ENCODE data around the gene PTPRD. TPM values are rescaled to one million over a fixed set of nuclear protein-coding genes. Genes with fewer than 3 reads are reported as not detected.

Gene PTPRD
- total and polyA plus RNA-seq, 2 of the 4 experiments (the other 2 are of a cell fraction), result 0.07 to 0.18 TPM

DNA sequence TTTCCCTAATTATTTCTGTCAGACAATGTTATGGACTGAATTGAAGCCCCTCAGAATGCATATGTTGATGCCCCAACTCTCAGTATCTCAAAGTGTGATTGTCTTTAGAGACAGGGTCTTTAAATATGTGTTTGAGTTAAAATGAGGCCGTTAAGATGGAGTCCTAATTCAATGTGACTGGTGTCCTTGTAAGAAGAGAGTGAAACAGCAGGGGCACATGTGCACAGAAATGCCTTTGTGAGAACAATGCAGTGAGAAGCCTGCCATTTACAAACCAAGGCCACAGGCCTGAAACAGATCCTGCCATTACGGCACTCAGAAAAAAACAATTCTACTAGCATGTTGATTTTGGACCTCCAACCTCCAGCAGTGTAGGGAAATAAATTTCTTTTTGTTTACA, 2330.3 kb downstream of the PTPRD start:
- Histone ChIP-seq H3K79me1 (ENCODE audit: low read depth in 1 of 2, low read length in 2 of 2) (no peaks in the 10 kb centered on the region), H3K23ac (ENCODE audit: low read depth, low read length) (no peak overlapping the region), H4K91ac (ENCODE audit: insufficient read depth, low read depth, low read length) (no peak overlapping the region), H2BK15ac (ENCODE audit: low read depth, low read length) (no peak overlapping the region), H3K4ac (ENCODE audit: low read depth, low read length) (no peak overlapping the region), H3K4me3 (ENCODE audit: insufficient read depth, low read depth, low read length) (no peak overlapping the region), H4K5ac (ENCODE audit: low read depth, low read length) (no peak overlapping the region), H4K20me1 (ENCODE audit: insufficient read depth, low read length) (no peaks in the 10 kb centered on the region), H3K9me1 (ENCODE audit: insufficient read depth, low read length) (no peaks in the 10 kb centered on the region), H2BK120ac (ENCODE audit: low read depth, low read length) (no peak overlapping the region), H2BK5ac (ENCODE audit: low read depth, low read length, poor library complexity, severe bottlenecking) (no peak overlapping the region), H3K36me3 (ENCODE audit: control insufficient read depth, insufficient read depth, low read length) (no peaks in the 10 kb centered on the region), H3K9ac (ENCODE audit: low read depth, low read length) (no peak overlapping the region), H2AFZ (replicated peaks; ENCODE audit: low read length, poor library complexity) (no peak overlapping the region), H2BK20ac (ENCODE audit: low read depth, low read length) (no peak overlapping the region), H3K56ac (ENCODE audit: extremely low read depth, insufficient read depth, low read length) (no peak overlapping the region), H2AK5ac (ENCODE audit: low read depth, low read length) (no peak overlapping the region), H3K4me1 (ENCODE audit: control insufficient read depth, insufficient read depth, low read length) (no peaks in the 10 kb centered on the region), H3K18ac (ENCODE audit: low read depth, low read length) (no peak overlapping the region), H3K4me2 (ENCODE audit: low read depth, low read length) (no peak overlapping the region), H3K27me3 (ENCODE audit: control insufficient read depth, insufficient read depth, low read length) (no peaks in the 10 kb centered on the region), H4K8ac (ENCODE audit: low read depth in 2 of 2, low read length in 2 of 2) (no peak overlapping the region), H2AK9ac (replicated peaks; ENCODE audit: low read depth, low read length, poor library complexity) (no peak overlapping the region), H3K14ac (replicated peaks; ENCODE audit: low read depth, low read length) (no peak overlapping the region), H3K27ac (ENCODE audit: insufficient read depth, low read length) (no peak overlapping the region), H3K9me3 (ENCODE audit: control insufficient read depth, insufficient read depth, low read length) (peaks cover 3% of the 10 kb centered on the region; the same call in 1 of the 2 replicates)
- BruUV-seq (replicated peaks), result no TSS peak
- intact Hi-C loops (cut with micrococcal nuclease) (no loop called here), dilution Hi-C loops (cut with HindIII; ENCODE audit: low sequenced_read_pairs, unreplicated experiment) (no loop called here), in situ Hi-C loops (cut with MboI; ENCODE audit: low sequenced_read_pairs) (no loop called here)
- no peak for TF ChIP-seq FOS (IDR thresholded peaks at IDR 0.05; ENCODE audit: low read depth, low read length)
- TF ChIP-seq, protein P1, sequence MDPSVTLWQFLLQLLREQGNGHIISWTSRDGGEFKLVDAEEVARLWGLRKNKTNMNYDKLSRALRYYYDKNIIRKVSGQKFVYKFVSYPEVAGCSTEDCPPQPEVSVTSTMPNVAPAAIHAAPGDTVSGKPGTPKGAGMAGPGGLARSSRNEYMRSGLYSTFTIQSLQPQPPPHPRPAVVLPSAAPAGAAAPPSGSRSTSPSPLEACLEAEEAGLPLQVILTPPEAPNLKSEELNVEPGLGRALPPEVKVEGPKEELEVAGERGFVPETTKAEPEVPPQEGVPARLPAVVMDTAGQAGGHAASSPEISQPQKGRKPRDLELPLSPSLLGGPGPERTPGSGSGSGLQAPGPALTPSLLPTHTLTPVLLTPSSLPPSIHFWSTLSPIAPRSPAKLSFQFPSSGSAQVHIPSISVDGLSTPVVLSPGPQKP (IDR thresholded peaks at IDR 0.05; ENCODE audit: borderline replicate concordance, low read depth, low read length), result no peak
- TF ChIP-seq CHD1 (IDR thresholded peaks at IDR 0.05; ENCODE audit: low read depth, low read length), result no peak
- no peak for TF ChIP-seq CEBPB (IDR thresholded peaks at IDR 0.05; ENCODE audit: low read depth, low read length)
- no peak for TF ChIP-seq CTCF (conservative IDR thresholded peaks at IDR 0.05; ENCODE audit: low read depth, low read length)
- no peak for TF ChIP-seq BHLHE40 (IDR thresholded peaks at IDR 0.05; ENCODE audit: low read depth, low read length)
- TF ChIP-seq POLR2A (IDR thresholded peaks at IDR 0.05; ENCODE audit: low read depth, low read length), result no peak
- no peak for TF ChIP-seq MAZ (IDR thresholded peaks at IDR 0.05; ENCODE audit: borderline replicate concordance, low read depth, low read length)
- no peak for TF ChIP-seq RAD21 (IDR thresholded peaks at IDR 0.05; ENCODE audit: low read length)
- TF ChIP-seq RFX5 (IDR thresholded peaks at IDR 0.05; ENCODE audit: low read depth, low read length), result no peak
- TF ChIP-seq NFE2L2 (IDR thresholded peaks at IDR 0.05; ENCODE audit: low read depth, low read length), result no peak
- TF ChIP-seq MXI1 (IDR thresholded peaks at IDR 0.05; ENCODE audit: borderline replicate concordance, low read depth, low read length), result no peak
- POLR2A ChIA-PET (ENCODE audit: unreplicated experiment), result no interaction called here
- DNase-seq (no peak), ATAC-seq (ENCODE audit: low read depth) (no peak)
- CTCF ChIA-PET, result no interaction called here
- WGBS, 2 experiments (ENCODE audit: extremely low coverage in 2 of 2, insufficient read length in 1 of 2), result no CpG with 5 or more reads among the region's 2 CpGs
